ENCODE results near the gene SNORC.

- TF ChIP-seq SNAI2 (CRISPR knock-in tag; IDR thresholded peaks at IDR 0.05) (no peak), ARNTL (CRISPR knock-in tag; IDR thresholded peaks at IDR 0.05; ENCODE audit: borderline replicate concordance, low read depth) (no peak), ZFP3 (CRISPR knock-in tag; IDR thresholded peaks at IDR 0.05) (no peak)
These were observed 9.0 kb downstream of the SNORC start for GRCh38 chr2:232878855-232879617.
